CMK (cell line): Measurements from ENCODE around the gene OCA2.
"Not testable (repeated sequence)": the region's sequence is repeated elsewhere in the genome, so short reads cannot be mapped to it uniquely, and the experiment has no call there.

Experiments used
- DNase-seq: peaks from one replicate; pipeline ENCODE4 v3.0.0-alpha.2; 2010; ENCODE audit warnings: low read depth

The OCA2 gene

GRCh38 chr15:27768732-27769475, 330.2 kb downstream of the OCA2 start:
- DNase-seq = no peak

- no peak for DNase-seq
Measured at GRCh38 chr15:27767918-27768640, 331.0 kb downstream of the OCA2 start.

GRCh38 chr15:27767430-27767829, 331.7 kb downstream of the OCA2 start:
- DNase-seq = not testable (repeated sequence)

- no peak for DNase-seq
Measured at GRCh38 chr15:27764339-27764738, 334.8 kb downstream of the OCA2 start.

GRCh38 chr15:27763514-27763913, 335.6 kb downstream of the OCA2 start:
- no peak for DNase-seq

- no peak for DNase-seq
Measured at GRCh38 chr15:27762471-27762870, 336.6 kb downstream of the OCA2 start.

GRCh38 chr15:27757052-27757451, 342.1 kb downstream of the OCA2 start:
- DNase-seq = no peak

GRCh38 chr15:27752691-27753090, 346.4 kb downstream of the OCA2 start:
- no peak for DNase-seq

- DNase-seq = no peak
Measured at GRCh38 chr15:27747997-27748396, 351.1 kb downstream of the OCA2 start.

GRCh38 chr15:27746401-27746955, 352.6 kb downstream of the OCA2 start:
- DNase-seq = no peak

GRCh38 chr15:27744641-27745040, 354.5 kb downstream of the OCA2 start:
- DNase-seq = no peak

GRCh38 chr15:27743638-27744037, 355.5 kb downstream of the OCA2 start:
- no peak for DNase-seq

- DNase-seq = no peak
Measured at GRCh38 chr15:27742751-27743477, 356.2 kb downstream of the OCA2 start.

- no peak for DNase-seq
Measured at GRCh38 chr15:27741226-27741860, 357.8 kb downstream of the OCA2 start.

GRCh38 chr15:27734785-27735495, 364.2 kb downstream of the OCA2 start:
- no peak for DNase-seq

- DNase-seq = no peak
Measured at GRCh38 chr15:27731776-27732175, 367.3 kb downstream of the OCA2 start.

- DNase-seq = no peak
Measured at GRCh38 chr15:27730868-27731267, 368.2 kb downstream of the OCA2 start.

- DNase-seq = no peak
Measured at GRCh38 chr15:27725731-27726130, 373.4 kb downstream of the OCA2 start.

- DNase-seq = no peak
Measured at GRCh38 chr15:27723821-27724220, 375.3 kb downstream of the OCA2 start.

- no peak for DNase-seq
Measured at GRCh38 chr15:27722102-27722501, 377.0 kb downstream of the OCA2 start.

- no peak for DNase-seq
Measured at GRCh38 chr15:27714675-27715074, 384.4 kb downstream of the OCA2 start.
